Stimulated activated CD8-positive, alpha-beta memory T cell treated with anti-CD3 and anti-CD28 coated beads, Interleukin-12 subunit alpha, Interleukin-12 subunit beta, amount 100 ng/mL, for 24 hours (primary cell): Measurements from ENCODE around the gene OTOA.
"Not testable (repeated sequence)": the region's sequence is repeated elsewhere in the genome, so short reads cannot be mapped to it uniquely, and the experiment has no call there.

Experiments
- DNase-seq: peaks from one replicate; pipeline ENCODE4 v3.0.0-alpha.2; 2020; ENCODE audit errors: extremely low read depth

Gene OTOA

GRCh38 chr16:21722771-21723455 is 59.1 kb downstream of the OTOA start:
- no peak for DNase-seq

- DNase-seq: no peak
Observed at GRCh38 chr16:21723532-21723931, 59.8 kb downstream of the OTOA start.

GRCh38 chr16:21727344-21727743 is 63.6 kb downstream of the OTOA start:
- no peak for DNase-seq

- DNase-seq: not testable (repeated sequence)
Observed at GRCh38 chr16:21731233-21731632, 67.5 kb downstream of the OTOA start.

GRCh38 chr16:21740637-21741036 is 76.9 kb downstream of the OTOA start:
- DNase-seq: not testable (repeated sequence)

- not testable (repeated sequence) for DNase-seq
Observed at GRCh38 chr16:21756192-21757079, 92.7 kb downstream of the OTOA start.

GRCh38 chr16:21757080-21757671 is 93.4 kb downstream of the OTOA start:
- DNase-seq: not testable (repeated sequence)

- not testable (repeated sequence) for DNase-seq
Observed at GRCh38 chr16:21768280-21768679, 104.5 kb downstream of the OTOA start.

- DNase-seq: not testable (repeated sequence)
Observed at GRCh38 chr16:21768810-21769209, 105.0 kb downstream of the OTOA start.

GRCh38 chr16:21769284-21769683 is 105.5 kb downstream of the OTOA start:
- DNase-seq: not testable (repeated sequence)

- not testable (repeated sequence) for DNase-seq
Observed at GRCh38 chr16:21770584-21770983, 106.8 kb downstream of the OTOA start.

- DNase-seq: not testable (repeated sequence)
Observed at GRCh38 chr16:21772547-21773206, 108.9 kb downstream of the OTOA start.

- not testable (repeated sequence) for DNase-seq
Observed at GRCh38 chr16:21773207-21773553, 109.4 kb downstream of the OTOA start.

- not testable (repeated sequence) for DNase-seq
Observed at GRCh38 chr16:21780525-21780924, 116.8 kb downstream of the OTOA start.

- DNase-seq: not testable (repeated sequence)
Observed at GRCh38 chr16:21790506-21790905, 126.7 kb downstream of the OTOA start.

GRCh38 chr16:21793310-21793709 is 129.5 kb downstream of the OTOA start:
- not testable (repeated sequence) for DNase-seq

GRCh38 chr16:21798601-21799000 is 134.8 kb downstream of the OTOA start:
- not testable (repeated sequence) for DNase-seq

- DNase-seq: not testable (repeated sequence)
Observed at GRCh38 chr16:21801538-21802374, 138.0 kb downstream of the OTOA start.

- not testable (repeated sequence) for DNase-seq
Observed at GRCh38 chr16:21802375-21802663, 138.6 kb downstream of the OTOA start.
